Head of caudate nucleus (tissue), 42 donors: Measurements from ENCODE around the gene CLDN14.

Experiments used
- DNase-seq, 42 donors: peaks; one replicate each; pipeline versions ENCODE4 v3.0.0 to v3.0.0-alpha.2; 2020 to 2021; ENCODE audit warnings: mixed read lengths in 7 of 42
- intact Hi-C: fragments of 100-400 bp; cut with DNase I; formaldehyde crosslinking; loops from one replicate; pipeline ENCODE4 v1.15.0; 2022

The CLDN14 gene

GRCh38 chr21:36452281-36452825, 27.6 kb downstream of the CLDN14 start:
- intact Hi-C loops = no loop called here
- DNase-seq = no peak

- intact Hi-C loops = no loop called here
- no peak for DNase-seq
Observed at GRCh38 chr21:36451506-36451905, 28.4 kb downstream of the CLDN14 start.

DNA sequence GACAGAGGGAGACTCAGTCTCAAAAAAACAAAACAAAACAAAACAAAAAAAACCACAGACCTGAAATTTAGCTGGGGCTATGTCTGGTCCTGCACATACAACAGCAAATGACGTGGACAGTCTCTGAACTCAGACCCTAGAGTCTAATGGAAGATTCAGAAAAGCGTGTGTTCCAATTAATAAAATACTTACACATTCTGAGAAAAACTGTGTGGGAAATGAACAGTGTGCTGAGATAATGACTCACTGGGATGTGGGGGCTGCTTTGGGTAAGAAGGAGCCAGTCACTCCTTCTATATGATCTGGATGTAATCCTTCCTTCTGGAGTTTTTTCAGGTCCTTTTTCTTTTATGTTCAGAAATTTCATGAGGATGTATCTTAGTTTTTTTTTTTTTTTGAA, 29.4 kb downstream of the CLDN14 start:
- peak in 16 of 42 donors; percentile 20 to 69 (median 30) for DNase-seq
- intact Hi-C loops = no loop called here

GRCh38 chr21:36446301-36446700, 33.6 kb downstream of the CLDN14 start:
- intact Hi-C loops = no loop called here
- no peak for DNase-seq

- intact Hi-C loops = no loop called here
- DNase-seq = no peak
Observed at GRCh38 chr21:36441715-36442114, 38.2 kb downstream of the CLDN14 start.

- DNase-seq = no peak
- intact Hi-C loops = no loop called here
Observed at GRCh38 chr21:36437745-36438128, 42.2 kb downstream of the CLDN14 start.

GRCh38 chr21:36436829-36437744, 42.8 kb downstream of the CLDN14 start:
- intact Hi-C loops = no loop called here
- no peak for DNase-seq

DNA sequence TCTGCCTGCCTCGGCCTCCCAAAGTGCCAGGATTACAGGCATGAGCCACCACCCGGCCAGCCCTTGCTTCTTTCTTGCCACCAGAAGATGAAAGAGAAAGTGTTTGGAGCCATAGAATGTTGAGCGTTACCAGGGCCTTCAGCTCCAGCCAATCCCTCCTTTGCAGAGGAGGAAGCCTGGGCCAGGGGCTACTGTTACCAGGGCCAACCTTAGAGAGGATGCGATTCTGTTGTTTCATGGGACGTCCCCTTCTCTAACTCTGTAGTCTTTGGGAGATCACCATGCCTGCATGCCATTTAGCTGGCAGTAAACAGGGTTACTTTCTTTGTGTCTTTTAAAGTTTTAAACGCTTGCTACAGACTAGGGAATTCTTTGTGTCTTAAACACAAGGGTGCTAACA, 45.8 kb downstream of the CLDN14 start:
- DNase-seq = no peak
- intact Hi-C loops = no loop called here

DNA sequence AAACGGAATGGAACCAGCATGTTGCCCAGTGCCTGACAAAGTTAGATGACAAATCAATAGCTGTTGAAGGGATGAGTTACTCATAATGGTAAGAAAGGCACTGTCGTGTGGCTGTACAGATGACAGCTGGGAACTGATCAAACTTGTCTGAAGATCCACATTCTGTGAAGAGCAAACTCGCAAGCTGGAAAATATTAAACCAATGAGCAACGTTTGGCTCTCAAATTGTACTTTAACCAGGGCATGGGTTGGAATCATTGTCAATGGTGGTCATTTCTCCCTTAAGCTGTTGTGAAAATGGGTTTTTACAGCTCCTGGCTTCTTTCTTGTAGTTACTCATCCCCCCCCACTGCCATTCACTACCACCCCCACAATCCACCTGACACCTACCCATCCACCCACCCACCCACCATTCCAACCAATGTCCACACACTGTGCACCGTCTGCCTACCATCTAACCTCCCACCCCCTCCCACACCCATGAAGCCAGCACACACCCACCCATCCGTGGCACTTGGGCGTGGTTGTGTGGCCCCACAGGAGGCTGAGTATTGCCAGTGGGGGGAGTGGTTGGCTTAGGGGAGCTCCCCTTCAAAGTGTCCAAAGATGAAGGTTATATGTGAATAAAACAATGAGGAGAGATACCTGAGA, 46.7 kb downstream of the CLDN14 start:
- DNase-seq = no peak
- intact Hi-C loops = no loop called here

GRCh38 chr21:36431252-36431651, 48.7 kb downstream of the CLDN14 start:
- DNase-seq = no peak
- intact Hi-C loops = no loop called here

DNA sequence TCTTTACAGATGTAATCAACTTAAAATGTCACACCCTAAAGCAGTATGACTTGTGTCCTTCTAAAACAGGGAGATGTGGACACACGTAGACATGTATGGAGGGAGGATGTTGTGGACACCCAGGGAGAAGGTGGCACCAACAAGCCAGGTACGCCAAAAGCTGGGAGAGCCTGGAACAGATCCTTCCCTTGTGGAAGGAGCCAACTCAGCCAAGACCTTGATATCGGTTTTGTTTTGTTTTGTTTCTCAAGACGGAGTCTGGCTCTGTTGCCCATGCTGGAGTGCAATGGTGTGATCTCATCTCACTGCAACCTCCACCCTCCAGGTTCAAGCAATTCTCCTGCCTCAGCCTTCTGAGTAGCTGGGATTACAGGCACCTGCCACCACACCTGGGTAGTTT, 49.1 kb downstream of the CLDN14 start:
- no peak for DNase-seq
- intact Hi-C loops = no loop called here

DNA sequence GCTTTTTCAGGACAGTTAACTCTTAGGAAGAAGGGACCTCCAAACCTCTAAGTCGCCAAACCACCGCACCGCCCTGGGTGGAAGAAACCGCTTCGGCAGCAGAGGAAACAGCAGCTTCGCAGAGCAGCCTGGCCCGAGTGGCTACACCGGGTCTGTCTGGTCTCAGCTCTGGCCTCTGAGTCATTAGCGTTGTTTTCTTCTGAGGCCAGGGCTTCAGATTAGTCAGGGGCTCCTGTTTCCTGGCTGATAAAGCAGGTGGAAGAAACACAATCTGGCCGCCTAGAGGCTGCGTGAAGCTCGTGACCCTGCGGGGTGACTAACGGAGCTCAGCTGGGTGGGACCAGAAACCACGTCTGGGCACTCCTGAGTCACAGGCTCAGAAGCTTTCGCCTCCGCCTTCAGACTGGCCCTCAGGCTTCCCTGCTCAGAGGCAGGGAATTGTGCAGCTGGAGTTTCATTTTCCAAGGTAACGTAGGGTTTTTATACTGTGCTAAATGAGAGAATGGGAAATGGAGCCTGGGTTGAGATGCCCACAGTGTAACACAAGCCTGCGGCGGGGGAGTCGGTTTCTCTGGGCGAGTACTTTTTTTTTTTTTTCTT, 49.9 kb downstream of the CLDN14 start:
- intact Hi-C loops = no loop called here

GRCh38 chr21:36428761-36429432, 51.0 kb downstream of the CLDN14 start:
- no peak for DNase-seq
- intact Hi-C loops = no loop called here

More for the DNA sequence above, 49.9 kb downstream of the CLDN14 start:
- peak in 3 of 42 donors; percentile 3 to 20 (median 17) for DNase-seq

- DNase-seq = peak in 1 of 42 donors; percentile 11
- intact Hi-C loops = no loop called here
Observed at GRCh38 chr21:36427502-36427901, 52.4 kb downstream of the CLDN14 start.

DNA sequence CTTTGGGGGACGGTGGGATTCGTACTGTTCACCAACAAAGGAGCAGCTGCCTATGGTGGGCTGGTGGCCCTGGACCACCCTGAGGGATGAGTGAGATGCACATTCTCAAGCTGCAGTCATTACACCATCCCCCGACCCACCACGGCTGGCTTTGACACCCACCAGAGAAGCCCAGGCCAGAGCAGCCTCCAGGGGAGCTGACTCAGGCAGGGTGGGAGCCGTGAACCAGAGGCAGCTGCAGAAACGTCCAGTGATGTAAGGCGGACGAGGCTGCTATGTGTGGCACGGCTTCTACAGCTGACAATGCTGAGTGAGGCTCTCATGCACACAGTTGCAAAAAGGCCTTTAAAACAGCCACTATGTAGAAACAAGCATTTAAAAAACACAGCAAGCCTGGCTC, 54.6 kb downstream of the CLDN14 start:
- intact Hi-C loops = no loop called here
- DNase-seq = peak in 1 of 42 donors; percentile 18

- intact Hi-C loops = no loop called here
- peak in 1 of 42 donors; percentile 7 for DNase-seq
Observed at GRCh38 chr21:36424592-36424991, 55.3 kb downstream of the CLDN14 start.

DNA sequence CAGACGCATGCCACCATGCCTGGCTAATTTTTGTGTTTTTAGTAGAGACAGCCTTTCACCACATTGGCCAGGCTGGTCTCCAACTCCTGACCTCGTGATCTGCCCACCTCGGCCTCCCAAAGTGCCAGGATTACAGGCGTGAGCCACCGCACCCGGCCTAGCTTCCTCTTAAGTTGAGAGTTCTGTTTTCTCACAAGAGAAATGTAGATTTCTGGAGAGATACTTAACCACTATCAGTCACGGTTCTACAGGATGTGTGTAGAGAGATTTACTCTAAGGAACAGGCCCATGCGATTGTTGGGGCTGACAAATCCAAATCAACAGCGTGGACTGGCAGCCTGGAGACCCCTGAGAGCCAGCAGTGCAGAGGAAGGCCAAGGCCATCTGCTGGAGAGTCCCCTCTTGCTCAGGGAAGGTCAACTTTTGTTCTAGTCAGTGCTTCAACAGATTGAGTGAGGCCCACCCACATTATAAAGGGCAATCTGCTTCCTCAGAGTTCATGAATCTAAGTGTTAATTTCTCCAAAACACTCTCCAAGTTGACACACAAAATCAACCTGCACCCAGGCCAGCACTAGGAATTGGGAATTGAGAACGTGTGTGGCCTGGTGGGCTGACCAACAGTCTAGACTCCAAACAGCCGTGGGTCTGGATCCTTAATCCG, 56.0 kb downstream of the CLDN14 start:
- intact Hi-C loops = no loop called here

DNA sequence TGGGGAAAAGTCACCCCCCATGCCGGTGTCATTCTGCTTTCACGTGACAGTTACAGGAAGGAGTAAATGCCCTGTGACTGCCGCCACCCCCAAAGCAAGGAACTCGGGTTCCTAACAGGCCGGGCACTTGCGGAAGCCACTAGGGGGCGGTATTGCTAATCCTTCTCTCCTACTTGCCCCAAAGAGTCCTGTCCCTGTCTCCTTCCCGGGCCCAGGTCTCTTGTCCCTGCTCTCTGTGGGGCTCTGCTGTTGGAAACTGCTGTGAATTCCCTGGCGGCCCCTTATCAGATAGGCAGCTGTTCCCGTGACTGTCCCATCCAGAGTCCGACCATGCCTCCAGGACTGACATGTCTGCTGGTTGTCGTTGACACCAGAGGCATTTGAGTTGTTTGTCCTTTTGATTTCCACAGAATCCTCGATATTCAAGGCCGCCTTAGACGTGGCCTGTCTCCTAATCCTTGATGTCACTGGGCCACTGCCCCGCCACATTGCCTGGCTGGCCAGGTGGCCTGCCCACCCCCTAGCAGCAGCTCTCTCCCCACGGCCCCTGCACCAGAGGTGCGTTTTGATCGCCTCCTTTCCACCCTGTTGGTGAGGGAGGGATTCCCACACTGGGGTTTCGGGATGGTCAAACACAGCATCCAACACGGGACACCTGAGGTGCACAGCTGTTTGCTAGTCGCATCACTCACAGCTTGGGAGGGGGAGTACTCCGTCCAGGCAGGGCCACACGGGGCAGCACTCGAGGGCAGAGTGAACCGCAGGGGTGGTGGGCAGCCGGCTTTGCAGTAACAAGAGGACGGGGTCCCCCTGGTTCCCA, 57.4 kb downstream of the CLDN14 start:
- intact Hi-C loops = no loop called here
- peak in 28 of 42 donors; percentile 8 to 64 (median 37) for DNase-seq

More for the DNA sequence above, 56.0 kb downstream of the CLDN14 start:
- peak in 1 of 42 donors; percentile 7 for DNase-seq
